BLaER1 (cell line): Measurements from ENCODE around the gene PRSS50.
"Not testable (repeated sequence)": the region's sequence is repeated elsewhere in the genome, so short reads cannot be mapped to it uniquely, and the experiment has no call there.

Experiments
- H3K27ac ChIP-seq: shearing (Covaris generic); formaldehyde crosslinking; 2 replicates; pipeline ENCODE4 v1.8.1; 2022
- H3K27me3 ChIP-seq: shearing (Covaris generic); formaldehyde crosslinking; 2 replicates; pipeline ENCODE4 v1.8.1; 2022
- H3K36me3 ChIP-seq: shearing (Covaris generic); formaldehyde crosslinking; 2 replicates; pipeline ENCODE4 v1.8.1; 2022
- H3K4me1 ChIP-seq: shearing (Covaris generic); formaldehyde crosslinking; 2 replicates; pipeline ENCODE4 v1.8.1; 2022
- H3K4me2 ChIP-seq: shearing (Covaris generic); formaldehyde crosslinking; 2 replicates; pipeline ENCODE4 v1.8.1; 2022
- H3K4me3 ChIP-seq: shearing (Covaris generic); formaldehyde crosslinking; 2 replicates; pipeline ENCODE4 v1.8.1; 2022
- H3K9ac ChIP-seq: shearing (Covaris generic); formaldehyde crosslinking; 2 replicates; pipeline ENCODE4 v1.8.1; 2022
- H3K9me3 ChIP-seq: shearing (Covaris generic); formaldehyde crosslinking; 2 replicates; pipeline ENCODE4 v1.8.1; 2022
- H4K20me1 ChIP-seq: shearing (Covaris generic); formaldehyde crosslinking; 2 replicates; pipeline ENCODE4 v1.8.1; 2022
- Cebpa-rat ChIP-seq: shearing (Covaris generic); IDR thresholded peaks from 2 replicates; pipeline ENCODE4 v1.8.1; 2022

The PRSS50 gene

DNA sequence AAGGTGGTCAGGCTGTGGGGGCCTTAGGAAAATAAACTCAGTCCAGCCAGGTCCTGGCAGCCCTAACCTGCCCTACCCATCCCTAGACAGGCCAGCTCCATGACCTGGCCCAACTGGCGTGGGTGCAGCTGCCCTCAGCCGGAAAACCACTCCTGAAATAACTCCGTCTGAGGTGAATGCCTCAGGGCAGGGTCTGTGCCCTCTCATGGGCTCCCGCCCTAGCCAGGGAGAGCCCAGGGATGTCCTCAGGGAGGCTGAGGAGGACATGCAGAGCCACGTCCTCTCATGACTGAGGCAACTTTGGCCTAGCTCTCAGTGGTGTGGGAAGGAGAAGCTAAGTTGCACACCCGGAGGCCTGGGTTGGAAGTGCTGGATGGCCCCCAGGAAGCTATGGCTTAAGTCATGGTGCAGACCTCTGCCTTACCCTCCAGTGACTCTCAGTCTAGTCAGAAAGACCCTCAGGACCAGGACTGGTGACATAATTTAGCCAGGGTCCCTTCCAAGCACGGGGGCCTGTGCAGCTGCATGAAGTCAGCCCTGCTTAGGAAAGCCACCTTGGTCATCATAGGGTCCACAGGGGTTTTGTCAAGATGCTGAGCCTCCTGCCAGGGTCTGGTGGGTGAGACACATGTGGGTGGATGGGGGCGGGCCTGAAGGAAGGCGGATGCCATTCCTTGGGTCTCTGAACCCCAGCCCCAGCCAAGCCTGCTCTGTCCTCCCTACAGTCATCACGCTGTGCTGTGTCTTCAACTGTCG, 9.1 kb downstream of the PRSS50 start:
- no peak overlapping the region for H3K4me2 ChIP-seq
- no peak overlapping the region for H3K9ac ChIP-seq
- TF ChIP-seq Cebpa-rat = no peak

DNA sequence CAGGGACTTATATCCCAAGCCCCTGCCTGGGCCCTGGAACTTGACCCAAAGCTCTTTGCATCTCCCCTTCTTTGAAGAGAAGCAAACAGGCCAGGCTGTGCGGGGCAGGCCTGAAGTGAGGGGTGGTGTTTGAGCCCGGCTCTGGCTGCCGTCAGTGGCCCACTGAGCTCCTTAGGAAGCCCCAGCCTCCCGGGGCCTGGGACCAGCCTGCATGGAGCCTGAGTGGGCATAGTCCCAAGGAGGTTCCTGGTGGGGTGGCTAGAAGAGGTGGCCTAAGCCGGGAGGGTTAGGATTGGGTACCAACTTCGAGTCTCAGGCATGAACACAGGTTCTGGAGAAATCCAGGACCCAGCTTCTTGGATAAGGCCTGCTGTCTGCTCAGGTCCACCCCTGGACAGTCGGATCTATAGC, 10.1 kb downstream of the PRSS50 start:
- no peaks in the 10 kb centered on the region for H3K9me3 ChIP-seq
- no peak overlapping the region for H3K27ac ChIP-seq
- H3K27me3 ChIP-seq = peaks cover 5% of the 10 kb centered on the region; the same call in 1 of the 2 replicates
- H3K36me3 ChIP-seq = 0 out of 2 replicates have a peak, but pooled peaks cover 7% of the 10 kb centered on the region
- H3K4me1 ChIP-seq = peaks cover 38% of the 10 kb centered on the region
- peak overlapping the region; percentile 63 for H3K4me2 ChIP-seq
- peaks cover 4% of the 10 kb centered on the region; the same call in 1 of the 2 replicates for H4K20me1 ChIP-seq
- H3K4me3 ChIP-seq = no peak overlapping the region
- no peak for TF ChIP-seq Cebpa-rat
- H3K9ac ChIP-seq = no peak overlapping the region

More for the DNA sequence above, 9.1 kb downstream of the PRSS50 start:
- no peaks in the 10 kb centered on the region for H3K27me3 ChIP-seq
- 0 out of 2 replicates have a peak, but pooled peaks cover 7% of the 10 kb centered on the region for H3K36me3 ChIP-seq
- no peaks in the 10 kb centered on the region for H3K9me3 ChIP-seq
- H3K4me1 ChIP-seq = peaks cover 48% of the 10 kb centered on the region
- H4K20me1 ChIP-seq = no peaks in the 10 kb centered on the region
- no peak overlapping the region for H3K27ac ChIP-seq
- no peak overlapping the region for H3K4me3 ChIP-seq

DNA sequence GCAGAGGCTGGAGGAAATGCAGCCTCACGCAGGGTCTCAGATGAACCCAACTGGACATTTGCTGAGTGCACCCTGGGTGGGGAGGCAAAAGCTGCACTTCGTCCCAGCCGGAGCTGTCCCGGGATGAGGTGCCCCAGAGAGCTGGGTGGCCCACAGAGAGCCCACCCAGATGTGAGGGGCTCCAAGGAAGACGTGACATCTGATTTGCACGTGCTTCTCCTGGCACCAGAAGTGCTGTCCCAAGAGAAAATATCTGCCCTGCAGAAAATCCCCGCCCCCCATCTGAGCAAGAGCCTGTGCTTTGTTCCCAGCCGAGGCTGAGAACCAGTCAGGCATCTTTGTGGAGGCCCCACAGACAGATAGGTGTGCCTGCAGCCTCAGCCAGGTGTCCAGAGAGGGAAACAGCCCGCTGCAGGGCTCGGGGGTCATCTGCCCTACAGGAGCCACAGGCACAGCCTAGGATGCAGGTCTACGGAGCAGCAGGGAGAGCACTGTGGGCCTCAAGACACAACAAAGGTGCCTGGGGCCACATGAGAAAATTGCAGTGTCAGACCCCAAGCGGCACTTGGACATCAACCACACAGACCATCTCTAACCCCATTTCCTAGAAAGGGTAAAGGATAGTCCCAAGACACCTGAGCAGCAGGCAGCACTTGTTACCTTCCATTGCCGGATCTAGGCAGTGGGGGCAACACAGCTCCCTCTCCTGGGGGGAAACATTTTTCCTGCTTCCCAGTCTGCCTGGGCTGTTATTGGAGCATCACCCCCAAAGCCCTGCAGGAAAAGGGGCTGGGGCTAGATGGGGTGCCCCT, 10.7 kb downstream of the PRSS50 start:
- peaks cover 10% of the 10 kb centered on the region; the same call in 1 of the 2 replicates for H4K20me1 ChIP-seq
- no peak overlapping the region for H3K27ac ChIP-seq
- H3K9ac ChIP-seq = no peak overlapping the region; the same call in 1 of the 2 replicates
- H3K4me3 ChIP-seq = no peak overlapping the region
- H3K4me2 ChIP-seq = peak overlapping the region; percentile 63
- peaks cover 11% of the 10 kb centered on the region for H3K27me3 ChIP-seq
- no peaks in the 10 kb centered on the region for H3K9me3 ChIP-seq
- TF ChIP-seq Cebpa-rat = no peak
- peaks cover 32% of the 10 kb centered on the region for H3K4me1 ChIP-seq
- H3K36me3 ChIP-seq = 0 out of 2 replicates have a peak, but pooled peaks cover 7% of the 10 kb centered on the region

DNA sequence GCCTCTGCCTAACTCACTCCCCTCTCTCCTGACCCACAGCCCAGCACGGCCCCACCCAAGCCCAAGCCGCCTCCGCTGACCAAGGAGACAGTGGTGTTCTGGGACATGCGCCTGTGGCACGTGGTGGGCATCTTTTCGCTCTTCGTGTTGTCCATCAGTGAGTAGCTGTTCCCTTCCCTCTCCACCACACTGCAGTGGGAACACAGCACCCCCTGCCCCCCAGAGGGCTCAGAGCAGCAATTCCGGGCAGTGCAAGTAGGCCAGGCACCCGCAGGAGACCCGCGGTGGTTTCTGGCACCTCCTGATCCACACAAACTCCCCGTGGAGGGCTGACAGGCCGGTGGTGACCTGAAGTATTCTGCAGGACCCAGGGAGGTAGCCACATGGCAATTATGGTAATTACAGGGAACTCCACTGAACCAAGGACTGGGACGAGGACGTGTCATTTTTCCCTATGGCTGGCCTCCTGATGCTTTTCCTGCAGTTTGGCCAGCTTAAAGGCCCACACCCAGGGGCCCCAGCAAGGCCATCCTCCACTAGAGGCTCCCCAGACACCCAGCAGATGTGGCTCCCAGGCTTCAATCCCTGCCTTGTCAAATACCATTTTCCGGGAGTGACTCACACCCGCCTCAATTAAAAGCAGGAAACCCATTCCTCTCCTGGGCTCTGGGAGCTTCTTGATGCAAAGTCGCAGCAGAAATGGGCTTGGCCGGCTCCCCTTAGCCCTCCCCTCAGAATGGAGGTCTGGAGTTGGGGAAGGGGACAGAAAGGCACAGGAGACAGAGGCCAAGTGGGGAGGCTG, 11.7 kb downstream of the PRSS50 start:
- peak overlapping the region; percentile 63; the same call in 1 of the 2 replicates for H3K4me2 ChIP-seq
- 0 out of 2 replicates have a peak, but pooled peaks cover 7% of the 10 kb centered on the region for H3K36me3 ChIP-seq
- H4K20me1 ChIP-seq = peaks cover 17% of the 10 kb centered on the region; the same call in 1 of the 2 replicates
- TF ChIP-seq Cebpa-rat = no peak
- no peak overlapping the region for H3K9ac ChIP-seq
- peaks cover 20% of the 10 kb centered on the region for H3K27me3 ChIP-seq
- peaks cover 38% of the 10 kb centered on the region for H3K4me1 ChIP-seq
- H3K27ac ChIP-seq = no peak overlapping the region; the same call in 1 of the 2 replicates
- H3K4me3 ChIP-seq = no peak overlapping the region
- H3K9me3 ChIP-seq = no peaks in the 10 kb centered on the region

DNA sequence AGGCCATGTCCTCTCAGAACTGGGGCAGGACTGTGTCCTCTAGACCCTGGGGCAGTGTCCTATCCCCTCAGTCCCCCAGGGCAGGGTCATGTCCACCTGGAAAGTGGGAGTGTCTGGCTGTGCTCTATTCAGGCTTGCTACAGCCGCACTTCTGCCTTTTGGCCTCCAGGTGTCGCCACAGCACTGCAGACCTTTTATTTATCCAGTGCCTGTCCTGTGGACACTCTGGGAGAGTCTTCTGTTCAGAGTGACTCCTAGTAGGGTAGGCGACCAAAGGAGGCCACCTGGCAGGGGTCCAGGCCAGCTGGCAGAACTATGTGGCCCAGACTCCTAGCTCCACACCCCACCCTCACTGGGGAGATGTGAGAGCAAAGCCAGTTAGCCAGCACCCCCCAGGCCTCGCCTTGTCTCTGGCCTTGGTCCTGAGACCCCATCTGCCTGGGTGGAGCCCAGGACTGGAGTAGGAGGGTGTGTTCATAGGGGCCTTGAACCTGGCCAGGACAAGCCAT, 12.6 kb downstream of the PRSS50 start:
- Histone ChIP-seq H3K4me1 (peaks cover 44% of the 10 kb centered on the region), H3K4me2 (no peak overlapping the region), H3K27ac (no peak overlapping the region), H3K9me3 (no peaks in the 10 kb centered on the region), H3K36me3 (0 out of 2 replicates have a peak, but pooled peaks cover 7% of the 10 kb centered on the region), H3K27me3 (peaks cover 29% of the 10 kb centered on the region), H3K4me3 (no peak overlapping the region), H3K9ac (no peak overlapping the region), H4K20me1 (peaks cover 17% of the 10 kb centered on the region; the same call in 1 of the 2 replicates)
- no peak for TF ChIP-seq Cebpa-rat

DNA sequence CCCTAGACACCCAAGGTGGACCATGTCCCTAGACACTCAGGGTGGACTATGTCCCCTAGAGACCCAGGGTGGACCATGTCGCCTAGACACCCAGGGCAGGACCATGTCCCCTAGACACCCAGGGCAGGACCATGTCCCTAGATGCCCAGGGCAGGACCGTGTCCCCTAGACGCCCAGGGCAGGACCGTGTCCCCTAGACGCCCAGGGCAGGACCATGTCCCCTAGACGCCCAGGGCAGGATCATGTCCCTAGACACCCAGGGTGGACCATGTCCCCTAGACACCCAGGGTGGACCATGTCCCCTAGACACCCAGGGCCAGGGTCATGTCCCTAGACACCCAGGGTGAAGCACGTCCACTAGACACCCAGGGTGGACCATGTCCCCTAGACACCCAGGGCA, 13.3 kb downstream of the PRSS50 start:
- peaks cover 17% of the 10 kb centered on the region; the same call in 1 of the 2 replicates for H4K20me1 ChIP-seq
- peaks cover 44% of the 10 kb centered on the region for H3K4me1 ChIP-seq
- peaks cover 30% of the 10 kb centered on the region for H3K27me3 ChIP-seq

DNA sequence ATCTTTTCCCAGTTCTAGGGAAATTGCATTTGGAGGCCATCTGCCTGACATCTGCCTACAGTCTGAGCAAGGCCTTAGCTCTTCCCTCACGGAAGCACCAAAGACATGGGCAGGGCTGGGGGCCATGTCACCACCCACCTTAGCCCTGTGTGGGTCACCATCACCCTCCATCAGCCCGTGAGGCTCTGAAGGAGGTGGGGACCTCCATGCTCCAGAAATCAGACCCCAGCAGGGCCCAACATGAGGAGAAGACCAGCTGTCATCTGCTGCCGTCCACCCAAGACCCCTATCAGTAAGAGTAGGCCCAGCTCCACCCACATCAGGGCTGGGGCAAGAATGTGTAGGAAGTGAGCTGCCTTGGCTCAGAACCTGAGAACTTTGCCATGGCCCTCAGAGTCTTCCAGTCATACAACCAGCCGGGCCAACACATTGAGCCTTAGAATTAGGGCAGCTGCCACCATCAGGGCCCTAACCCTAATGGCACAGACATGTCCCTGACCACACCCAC, 14.6 kb downstream of the PRSS50 start:
- H3K9ac ChIP-seq = no peak overlapping the region
- peaks cover 17% of the 10 kb centered on the region; the same call in 1 of the 2 replicates for H4K20me1 ChIP-seq
- H3K27ac ChIP-seq = no peak overlapping the region
- no peak overlapping the region for H3K4me3 ChIP-seq
- no peaks in the 10 kb centered on the region for H3K9me3 ChIP-seq
- no peak overlapping the region for H3K4me2 ChIP-seq
- TF ChIP-seq Cebpa-rat = no peak
- no peaks in the 10 kb centered on the region for H3K36me3 ChIP-seq
- peaks cover 31% of the 10 kb centered on the region for H3K4me1 ChIP-seq
- peaks cover 30% of the 10 kb centered on the region for H3K27me3 ChIP-seq

More for the DNA sequence above, 13.3 kb downstream of the PRSS50 start:
- H3K36me3 ChIP-seq, H3K9me3 ChIP-seq, H3K4me2 ChIP-seq, H3K27ac ChIP-seq, H3K4me3 ChIP-seq, H3K9ac ChIP-seq: not testable (repeated sequence)

DNA sequence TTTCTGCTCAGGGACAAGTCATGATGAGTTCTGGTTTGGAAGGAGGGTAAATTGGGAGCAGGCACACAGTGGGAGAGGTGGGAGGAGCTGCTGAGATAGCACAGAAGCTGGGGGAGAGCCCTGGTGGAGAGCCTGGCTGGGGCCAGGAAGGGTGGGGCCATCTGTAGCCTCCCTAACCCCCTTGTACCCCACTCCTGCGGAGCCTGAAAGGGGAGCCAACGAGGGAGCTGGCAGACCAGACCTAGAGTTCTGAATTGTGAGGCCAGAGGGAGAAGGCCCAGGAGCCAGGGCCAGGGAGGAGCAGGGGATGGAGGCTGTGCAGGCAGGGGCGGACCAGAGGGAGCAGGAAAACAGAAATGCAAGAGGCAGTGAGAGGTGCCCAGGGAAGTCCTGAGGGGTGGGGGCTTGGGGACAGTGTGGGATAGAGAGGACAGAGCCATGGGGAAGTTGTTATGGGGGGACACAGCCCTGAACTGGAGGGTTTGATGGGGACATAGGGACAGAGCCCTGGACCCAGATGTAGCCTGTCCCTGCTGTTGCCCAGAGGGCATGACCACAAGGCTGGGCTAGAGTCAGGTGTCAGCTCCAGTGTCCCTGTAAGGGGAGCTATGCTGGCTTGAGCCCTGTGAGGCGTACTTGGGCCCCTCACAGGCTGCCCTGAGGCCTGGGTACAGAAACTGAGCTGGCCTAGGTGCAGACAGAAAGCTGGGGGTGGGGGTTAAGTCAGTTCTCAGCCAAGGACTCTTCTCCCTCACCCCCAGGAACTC, 15.2 kb downstream of the PRSS50 start:
- Histone ChIP-seq H3K4me2 (no peak overlapping the region), H3K4me3 (no peak overlapping the region), H3K9me3 (no peaks in the 10 kb centered on the region), H3K36me3 (no peaks in the 10 kb centered on the region), H3K4me1 (peaks cover 31% of the 10 kb centered on the region), H3K9ac (no peak overlapping the region), H4K20me1 (peaks cover 17% of the 10 kb centered on the region; the same call in 1 of the 2 replicates), H3K27ac (no peak overlapping the region), H3K27me3 (peaks cover 30% of the 10 kb centered on the region)
- TF ChIP-seq Cebpa-rat = no peak
